ENCODE measurements around the gene PTH1R.

DNA sequence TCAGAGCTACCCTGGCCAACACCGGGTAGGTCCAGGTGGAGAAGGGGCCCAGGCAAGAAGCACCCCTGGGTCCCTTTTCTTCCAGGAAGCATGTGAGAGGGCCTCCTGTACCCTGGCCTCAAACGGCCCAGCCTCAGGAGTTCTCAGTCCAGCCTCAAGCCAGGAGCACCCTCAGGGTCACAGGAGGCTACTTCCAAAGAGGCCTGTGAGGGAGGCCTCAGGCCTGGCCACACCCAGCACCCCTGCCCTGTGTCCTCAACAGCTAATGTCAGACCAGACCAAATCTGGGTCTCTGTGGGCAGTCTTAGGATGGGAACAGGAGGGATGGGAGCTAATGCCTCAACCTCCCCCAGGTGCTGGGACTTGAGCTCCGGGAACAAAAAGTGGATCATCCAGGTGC, 23.5 kb downstream of the PTH1R start:
- TF ChIP-seq, protein P1, sequence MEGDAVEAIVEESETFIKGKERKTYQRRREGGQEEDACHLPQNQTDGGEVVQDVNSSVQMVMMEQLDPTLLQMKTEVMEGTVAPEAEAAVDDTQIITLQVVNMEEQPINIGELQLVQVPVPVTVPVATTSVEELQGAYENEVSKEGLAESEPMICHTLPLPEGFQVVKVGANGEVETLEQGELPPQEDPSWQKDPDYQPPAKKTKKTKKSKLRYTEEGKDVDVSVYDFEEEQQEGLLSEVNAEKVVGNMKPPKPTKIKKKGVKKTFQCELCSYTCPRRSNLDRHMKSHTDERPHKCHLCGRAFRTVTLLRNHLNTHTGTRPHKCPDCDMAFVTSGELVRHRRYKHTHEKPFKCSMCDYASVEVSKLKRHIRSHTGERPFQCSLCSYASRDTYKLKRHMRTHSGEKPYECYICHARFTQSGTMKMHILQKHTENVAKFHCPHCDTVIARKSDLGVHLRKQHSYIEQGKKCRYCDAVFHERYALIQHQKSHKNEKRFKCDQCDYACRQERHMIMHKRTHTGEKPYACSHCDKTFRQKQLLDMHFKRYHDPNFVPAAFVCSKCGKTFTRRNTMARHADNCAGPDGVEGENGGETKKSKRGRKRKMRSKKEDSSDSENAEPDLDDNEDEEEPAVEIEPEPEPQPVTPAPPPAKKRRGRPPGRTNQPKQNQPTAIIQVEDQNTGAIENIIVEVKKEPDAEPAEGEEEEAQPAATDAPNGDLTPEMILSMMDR (IDR thresholded peaks at IDR 0.05; ENCODE audit: low read depth, low read length, poor library complexity, severe bottlenecking): no peak
- TF ChIP-seq EZH2phosphoT487 (IDR thresholded peaks at IDR 0.05; ENCODE audit: borderline replicate concordance, low read length): no peak
